Measurements from ENCODE around the gene KHDC1.
A peak's percentile ranks its signal among the peaks of the same experiment; 100 is the strongest.
"Not testable (repeated sequence)": the region's sequence is repeated elsewhere in the genome, so short reads cannot be mapped to it uniquely, and the experiment has no call there.

The KHDC1 gene

GRCh38 chr6:73234733-73235132, 28.3 kb downstream of the KHDC1 start:
- no peak for DNase-seq
- Histone ChIP-seq H3K36me3 (replicated peaks; ENCODE audit: insufficient read depth, low read length) (no peaks in the 10 kb centered on the region), H3K4me2 (ENCODE audit: low read depth, low read length) (no peak overlapping the region), H3K4me1 (ENCODE audit: low read length) (peaks cover 12% of the 10 kb centered on the region), H3K9ac (ENCODE audit: low read length) (no peak overlapping the region), H4K20me1 (ENCODE audit: insufficient read depth, low read length) (no peaks in the 10 kb centered on the region), H3K9me2 (replicated peaks; ENCODE audit: insufficient read depth, low read length) (no peaks in the 10 kb centered on the region), H3K79me2 (ENCODE audit: low read length) (no peaks in the 10 kb centered on the region), H2AFZ (ENCODE audit: low read length) (no peak overlapping the region), H3K27ac (ENCODE audit: low read length) (no peak overlapping the region), H3K27me3 (replicated peaks; ENCODE audit: insufficient read depth, low read length) (no peaks in the 10 kb centered on the region), H3K9me3 (replicated peaks; ENCODE audit: insufficient read depth, low read length) (no peaks in the 10 kb centered on the region), H3K4me3 (ENCODE audit: low read length) (no peak overlapping the region), H3F3A (ENCODE audit: insufficient read depth, low read length) (peaks cover 16% of the 10 kb centered on the region)
- TF ChIP-seq EZH2 (optimal IDR thresholded peaks at IDR 0.05; ENCODE audit: low read depth, low read length) = no peak
- TF ChIP-seq EZH2phosphoT487 (IDR thresholded peaks at IDR 0.05; ENCODE audit: low read length) = no peak
- TF ChIP-seq CTCF (IDR thresholded peaks at IDR 0.05; ENCODE audit: low read length) = no peak

GRCh38 chr6:73233971-73234370, 29.0 kb downstream of the KHDC1 start:
- not testable (repeated sequence) for H3K9me3 ChIP-seq (replicated peaks; ENCODE audit: insufficient read depth, low read length); DNase-seq; H3K4me3 ChIP-seq (ENCODE audit: low read length); H3K9ac ChIP-seq (ENCODE audit: low read length); H3K36me3 ChIP-seq (replicated peaks; ENCODE audit: insufficient read depth, low read length); H3K4me2 ChIP-seq (ENCODE audit: low read depth, low read length); H3K79me2 ChIP-seq (ENCODE audit: low read length); H3K9me2 ChIP-seq (replicated peaks; ENCODE audit: insufficient read depth, low read length); H2AFZ ChIP-seq (ENCODE audit: low read length); H3K27me3 ChIP-seq (replicated peaks; ENCODE audit: insufficient read depth, low read length); H4K20me1 ChIP-seq (ENCODE audit: insufficient read depth, low read length); H3K27ac ChIP-seq (ENCODE audit: low read length)
- H3F3A ChIP-seq (ENCODE audit: insufficient read depth, low read length) = peaks cover 16% of the 10 kb centered on the region
- H3K4me1 ChIP-seq (ENCODE audit: low read length) = peaks cover 12% of the 10 kb centered on the region

GRCh38 chr6:73233048-73233447, 29.9 kb downstream of the KHDC1 start:
- Histone ChIP-seq H3K27me3 (replicated peaks; ENCODE audit: insufficient read depth, low read length) (no peaks in the 10 kb centered on the region), H4K20me1 (ENCODE audit: insufficient read depth, low read length) (no peaks in the 10 kb centered on the region), H3K9me3 (replicated peaks; ENCODE audit: insufficient read depth, low read length) (no peaks in the 10 kb centered on the region), H3K9ac (ENCODE audit: low read length) (no peak overlapping the region), H3K4me3 (ENCODE audit: low read length) (no peak overlapping the region), H3K9me2 (replicated peaks; ENCODE audit: insufficient read depth, low read length) (no peaks in the 10 kb centered on the region), H3K79me2 (ENCODE audit: low read length) (no peaks in the 10 kb centered on the region), H3K27ac (ENCODE audit: low read length) (peak overlapping the region; percentile 42; the same call in 1 of the 2 replicates), H3K4me1 (ENCODE audit: low read length) (peaks cover 12% of the 10 kb centered on the region), H2AFZ (ENCODE audit: low read length) (peak overlapping the region; percentile 48; the same call in 1 of the 2 replicates), H3K36me3 (replicated peaks; ENCODE audit: insufficient read depth, low read length) (no peaks in the 10 kb centered on the region), H3F3A (ENCODE audit: insufficient read depth, low read length) (peaks cover 16% of the 10 kb centered on the region), H3K4me2 (ENCODE audit: low read depth, low read length) (peak overlapping the region; percentile 41; the same call in 1 of the 2 replicates)
- DNase-seq = peak; percentile 59
- no peak for TF ChIP-seq EZH2phosphoT487 (IDR thresholded peaks at IDR 0.05; ENCODE audit: low read length)
- TF ChIP-seq CTCF (IDR thresholded peaks at IDR 0.05; ENCODE audit: low read length) = no peak
- no peak for TF ChIP-seq EZH2 (optimal IDR thresholded peaks at IDR 0.05; ENCODE audit: low read depth, low read length)

- Histone ChIP-seq H3K4me1 (ENCODE audit: low read length) (peaks cover 12% of the 10 kb centered on the region), H3K9me2 (replicated peaks; ENCODE audit: insufficient read depth, low read length) (no peaks in the 10 kb centered on the region), H3K79me2 (ENCODE audit: low read length) (no peaks in the 10 kb centered on the region), H3K27me3 (replicated peaks; ENCODE audit: insufficient read depth, low read length) (no peaks in the 10 kb centered on the region), H3F3A (ENCODE audit: insufficient read depth, low read length) (peaks cover 16% of the 10 kb centered on the region), H3K9ac (ENCODE audit: low read length) (no peak overlapping the region), H3K4me3 (ENCODE audit: low read length) (no peak overlapping the region), H3K4me2 (ENCODE audit: low read depth, low read length) (peak overlapping the region; percentile 41; the same call in 1 of the 2 replicates), H3K36me3 (replicated peaks; ENCODE audit: insufficient read depth, low read length) (no peaks in the 10 kb centered on the region), H4K20me1 (ENCODE audit: insufficient read depth, low read length) (no peaks in the 10 kb centered on the region), H3K27ac (ENCODE audit: low read length) (peak overlapping the region; percentile 27; the same call in 1 of the 2 replicates), H2AFZ (ENCODE audit: low read length) (no peak overlapping the region), H3K9me3 (replicated peaks; ENCODE audit: insufficient read depth, low read length) (no peaks in the 10 kb centered on the region)
- TF ChIP-seq EZH2 (optimal IDR thresholded peaks at IDR 0.05; ENCODE audit: low read depth, low read length) (no peak), CTCF (IDR thresholded peaks at IDR 0.05; ENCODE audit: low read length) (no peak), EZH2phosphoT487 (IDR thresholded peaks at IDR 0.05; ENCODE audit: low read length) (no peak)
- DNase-seq = peak; percentile 48
Measured at GRCh38 chr6:73231986-73232391, 31.0 kb downstream of the KHDC1 start.
